GM12801 (cell line): ENCODE results near the gene ELANE.

Source experiments
- TF ChIP-seq, protein P1 (sequence below): IDR thresholded peaks from one replicate; pipeline ENCODE4 v1.5.1; 2011; ENCODE audit warnings: control low read depth; ENCODE audit not compliant: insufficient read length; ENCODE audit errors: extremely low read depth

The ELANE gene

GRCh38 chr19:882871-883497 is 30.9 kb downstream of the ELANE start:
- TF ChIP-seq, protein P1, sequence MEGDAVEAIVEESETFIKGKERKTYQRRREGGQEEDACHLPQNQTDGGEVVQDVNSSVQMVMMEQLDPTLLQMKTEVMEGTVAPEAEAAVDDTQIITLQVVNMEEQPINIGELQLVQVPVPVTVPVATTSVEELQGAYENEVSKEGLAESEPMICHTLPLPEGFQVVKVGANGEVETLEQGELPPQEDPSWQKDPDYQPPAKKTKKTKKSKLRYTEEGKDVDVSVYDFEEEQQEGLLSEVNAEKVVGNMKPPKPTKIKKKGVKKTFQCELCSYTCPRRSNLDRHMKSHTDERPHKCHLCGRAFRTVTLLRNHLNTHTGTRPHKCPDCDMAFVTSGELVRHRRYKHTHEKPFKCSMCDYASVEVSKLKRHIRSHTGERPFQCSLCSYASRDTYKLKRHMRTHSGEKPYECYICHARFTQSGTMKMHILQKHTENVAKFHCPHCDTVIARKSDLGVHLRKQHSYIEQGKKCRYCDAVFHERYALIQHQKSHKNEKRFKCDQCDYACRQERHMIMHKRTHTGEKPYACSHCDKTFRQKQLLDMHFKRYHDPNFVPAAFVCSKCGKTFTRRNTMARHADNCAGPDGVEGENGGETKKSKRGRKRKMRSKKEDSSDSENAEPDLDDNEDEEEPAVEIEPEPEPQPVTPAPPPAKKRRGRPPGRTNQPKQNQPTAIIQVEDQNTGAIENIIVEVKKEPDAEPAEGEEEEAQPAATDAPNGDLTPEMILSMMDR: no peak

DNA sequence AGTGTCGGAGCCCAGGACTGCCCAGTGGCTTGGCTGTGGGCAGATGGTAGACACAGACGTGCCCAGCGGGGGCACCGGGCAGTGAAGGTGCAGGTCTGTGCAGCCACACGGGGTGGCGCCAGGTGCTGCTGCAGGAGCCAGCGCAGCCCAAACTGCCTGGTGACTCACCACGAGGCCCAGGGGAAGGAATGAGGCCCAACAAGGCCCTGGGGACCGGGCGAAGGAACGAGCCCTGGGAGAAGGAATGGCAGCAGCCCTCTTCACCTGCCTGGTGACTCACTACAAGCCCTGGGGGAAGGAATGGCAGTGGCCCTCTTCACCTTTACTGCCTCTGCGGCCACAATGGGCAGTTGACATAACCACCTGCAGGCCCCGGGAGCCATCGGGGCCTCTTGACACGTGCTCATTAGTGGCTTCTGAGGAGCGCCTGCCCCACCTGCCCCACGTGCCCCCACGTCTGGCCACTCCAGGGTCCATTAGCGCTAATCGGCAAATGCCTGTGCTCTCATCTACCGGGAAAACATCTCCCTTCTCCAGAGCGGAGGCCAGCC is 31.6 kb downstream of the ELANE start:
- TF ChIP-seq, protein P1: no peak

GRCh38 chr19:884420-885211 is 32.5 kb downstream of the ELANE start:
- TF ChIP-seq, protein P1: no peak

- TF ChIP-seq, protein P1: no peak
These were observed 33.6 kb downstream of the ELANE start for GRCh38 chr19:885536-886224.

DNA sequence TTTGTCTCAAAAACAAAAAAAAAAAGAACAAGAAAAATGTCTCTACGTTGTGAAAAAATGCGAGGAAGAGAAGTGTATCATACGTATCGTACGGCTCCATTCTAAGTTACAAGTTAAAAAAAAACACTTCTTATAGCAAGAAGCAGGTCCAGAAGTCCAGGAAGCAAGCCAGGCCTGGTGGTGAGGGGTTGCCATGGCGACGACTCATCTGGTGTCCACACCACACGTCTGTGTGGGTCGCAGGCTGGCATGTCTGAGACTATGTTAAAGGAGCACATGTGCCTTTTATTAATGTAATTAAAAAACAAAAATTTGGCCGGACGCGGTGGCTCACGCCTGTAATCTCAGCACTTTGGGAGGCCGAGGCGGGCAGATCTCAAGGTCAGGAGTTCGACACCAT is 35.0 kb downstream of the ELANE start:
- TF ChIP-seq, protein P1: no peak

DNA sequence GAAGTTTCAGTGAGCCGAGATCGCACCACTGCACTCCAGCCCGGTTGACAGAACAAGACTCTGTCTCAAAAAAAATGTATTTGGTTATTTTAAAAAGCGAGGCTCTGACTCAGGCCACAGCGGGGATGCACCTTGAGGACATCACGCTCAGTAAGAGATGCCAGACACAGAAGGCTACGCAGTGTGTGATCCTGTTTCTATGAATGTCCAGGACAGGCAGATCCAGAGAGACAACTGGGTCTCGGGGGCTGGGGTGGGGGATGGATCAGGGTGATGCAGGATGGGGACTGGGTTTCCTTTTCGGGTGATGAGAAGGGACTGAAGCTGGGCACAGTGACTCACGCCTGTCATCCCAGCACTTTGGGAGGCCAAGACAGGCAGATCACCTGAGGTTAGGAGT is 35.5 kb downstream of the ELANE start:
- TF ChIP-seq, protein P1: no peak

- TF ChIP-seq, protein P1: no peak
These were observed 36.7 kb downstream of the ELANE start for GRCh38 chr19:888581-889385.
